Fibroblast of mammary gland (primary cell): ENCODE results near the gene HSBP1L1.

ENCODE experiments used
- DNase-seq: peaks from one replicate; pipeline ENCODE4 v3.0.0-alpha.2; 2010; ENCODE audit warnings: low read depth
- H3K4me3 ChIP-seq: 2 replicates; pipeline ENCODE4 v1.5.1; 2011; ENCODE audit warnings: low read depth, mild to moderate bottlenecking, low read length, moderate library complexity; ENCODE audit not compliant: control insufficient read depth
- TF ChIP-seq, protein P1 (sequence below): conservative IDR thresholded peaks from 2 replicates; pipeline ENCODE4 v1.5.1; 2011; ENCODE audit warnings: low read depth, low read length, inconsistent platforms; ENCODE audit not compliant: control insufficient read depth, insufficient read depth

Gene HSBP1L1

DNA sequence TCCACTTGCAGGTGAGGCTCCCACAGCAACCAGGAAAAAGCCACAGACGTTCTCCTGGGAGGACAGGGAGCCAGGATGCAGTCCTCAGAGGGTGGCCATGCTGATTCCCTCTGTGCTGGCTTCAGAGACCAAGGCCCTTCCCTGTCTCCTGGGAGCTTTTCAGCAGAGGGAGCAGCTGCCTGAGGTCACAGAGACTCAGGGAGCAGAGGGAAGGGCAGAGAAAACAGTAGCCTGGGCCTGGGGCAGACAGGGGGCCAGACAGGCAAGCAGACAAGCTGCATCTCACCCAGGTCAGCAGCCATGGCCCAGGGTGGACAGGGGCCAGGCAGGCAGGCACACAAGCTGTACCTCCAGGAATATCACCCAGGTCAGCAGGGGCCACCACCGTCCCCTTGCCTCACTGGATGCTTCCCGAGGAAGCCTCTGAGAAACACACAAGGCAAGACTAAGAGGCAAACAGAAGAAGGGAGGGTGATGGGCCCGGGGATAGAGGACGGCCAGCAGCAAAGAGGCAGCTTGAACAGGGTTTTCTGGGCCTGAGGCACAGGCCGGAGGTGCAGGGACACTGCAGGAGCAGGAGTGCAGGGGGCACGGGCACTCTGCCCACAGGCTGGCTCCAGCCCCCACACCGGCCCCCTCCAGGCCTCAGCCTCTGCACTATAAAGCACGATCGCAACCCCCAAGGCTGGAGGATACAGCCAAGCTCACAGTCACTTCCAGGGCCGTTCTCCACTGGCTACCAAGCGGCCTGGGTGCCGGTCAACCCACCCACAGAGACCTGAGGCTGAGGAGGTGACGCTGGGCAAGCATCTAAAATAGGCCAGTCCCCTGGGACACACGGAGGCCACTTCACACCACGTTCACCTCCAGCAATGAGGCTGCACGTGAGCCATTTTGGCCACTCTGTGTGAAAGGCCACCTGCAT lies 19.1 kb upstream of the HSBP1L1 start:
- H3K4me3 ChIP-seq = no peak overlapping the region
- TF ChIP-seq, protein P1, sequence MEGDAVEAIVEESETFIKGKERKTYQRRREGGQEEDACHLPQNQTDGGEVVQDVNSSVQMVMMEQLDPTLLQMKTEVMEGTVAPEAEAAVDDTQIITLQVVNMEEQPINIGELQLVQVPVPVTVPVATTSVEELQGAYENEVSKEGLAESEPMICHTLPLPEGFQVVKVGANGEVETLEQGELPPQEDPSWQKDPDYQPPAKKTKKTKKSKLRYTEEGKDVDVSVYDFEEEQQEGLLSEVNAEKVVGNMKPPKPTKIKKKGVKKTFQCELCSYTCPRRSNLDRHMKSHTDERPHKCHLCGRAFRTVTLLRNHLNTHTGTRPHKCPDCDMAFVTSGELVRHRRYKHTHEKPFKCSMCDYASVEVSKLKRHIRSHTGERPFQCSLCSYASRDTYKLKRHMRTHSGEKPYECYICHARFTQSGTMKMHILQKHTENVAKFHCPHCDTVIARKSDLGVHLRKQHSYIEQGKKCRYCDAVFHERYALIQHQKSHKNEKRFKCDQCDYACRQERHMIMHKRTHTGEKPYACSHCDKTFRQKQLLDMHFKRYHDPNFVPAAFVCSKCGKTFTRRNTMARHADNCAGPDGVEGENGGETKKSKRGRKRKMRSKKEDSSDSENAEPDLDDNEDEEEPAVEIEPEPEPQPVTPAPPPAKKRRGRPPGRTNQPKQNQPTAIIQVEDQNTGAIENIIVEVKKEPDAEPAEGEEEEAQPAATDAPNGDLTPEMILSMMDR = no peak
- no peak for DNase-seq

- peak; percentile 19 for DNase-seq
- no peak overlapping the region for H3K4me3 ChIP-seq
- TF ChIP-seq, protein P1 = no peak
Observed at GRCh38 chr18:79947054-79947755, 17.2 kb upstream of the HSBP1L1 start.

DNA sequence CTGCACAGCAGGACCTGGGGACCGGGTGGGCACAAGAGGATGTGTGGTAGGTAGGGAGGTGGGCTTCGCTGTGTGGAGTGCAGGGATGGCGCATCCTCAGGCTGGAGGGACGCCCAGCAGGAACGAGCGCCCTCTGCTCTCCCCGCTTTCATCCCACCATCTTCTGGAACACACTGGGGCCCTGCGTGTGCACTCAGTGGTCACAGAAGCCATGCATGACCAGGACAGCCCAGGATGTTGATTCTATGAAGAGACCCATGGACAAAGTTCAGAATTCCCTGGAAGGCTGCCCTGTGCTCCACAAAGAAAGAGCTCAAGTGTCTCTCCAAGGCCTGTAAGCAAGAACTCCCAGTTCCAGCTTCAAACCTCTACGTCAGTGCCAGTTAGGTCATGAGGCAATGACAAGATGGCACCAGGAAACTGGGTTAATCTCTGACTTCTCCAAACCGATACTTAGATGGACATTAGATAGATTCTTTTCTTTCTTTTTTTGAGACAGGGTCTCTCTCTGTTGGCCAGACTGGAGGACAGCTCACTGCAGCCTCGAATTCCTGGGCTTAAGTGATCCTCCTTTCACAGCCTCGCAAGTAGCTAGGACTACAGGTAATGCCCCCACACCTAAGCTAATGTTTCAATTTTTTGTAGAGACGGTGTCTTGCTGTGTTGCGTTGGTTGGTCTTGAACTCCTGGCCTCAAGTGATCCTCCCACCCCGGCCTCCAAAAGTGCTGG lies 16.4 kb upstream of the HSBP1L1 start:
- TF ChIP-seq, protein P1 = no peak

DNA sequence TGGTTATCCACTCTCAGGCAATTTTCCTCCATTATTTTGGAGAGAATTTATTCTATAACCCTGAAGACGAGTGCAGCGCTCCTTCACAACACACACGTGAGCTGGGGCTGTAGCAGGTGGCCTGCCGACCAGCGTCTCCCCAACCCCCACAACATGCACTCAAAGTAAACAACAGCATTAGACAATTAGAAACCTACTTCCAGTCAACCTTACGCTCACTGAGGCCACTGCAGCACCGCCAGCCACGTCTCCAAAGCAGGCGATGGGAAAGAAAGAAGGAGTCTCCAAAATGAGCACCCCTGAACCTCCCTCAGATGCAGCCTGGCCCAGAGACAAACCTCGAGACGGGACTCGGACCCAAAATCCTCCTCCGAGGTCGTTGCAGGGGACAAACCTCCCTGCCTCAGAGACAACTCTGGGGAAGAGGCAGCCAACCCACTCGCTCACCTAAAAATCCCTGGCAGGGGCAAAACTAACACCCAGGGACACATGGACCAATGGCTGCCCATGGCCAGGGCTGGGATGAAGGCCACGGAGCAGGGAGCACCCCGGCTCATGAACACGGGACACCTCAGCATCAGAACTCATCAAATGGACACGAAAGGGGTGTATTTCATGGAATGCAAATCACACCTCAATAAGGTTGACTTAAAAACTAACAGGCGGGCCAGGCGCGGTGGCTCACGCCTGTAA lies 15.6 kb upstream of the HSBP1L1 start:
- DNase-seq = no peak
- no peak overlapping the region for H3K4me3 ChIP-seq
- TF ChIP-seq, protein P1 = no peak

More for the DNA sequence above, 16.4 kb upstream of the HSBP1L1 start:
- H3K4me3 ChIP-seq = no peak overlapping the region
- no peak for DNase-seq

GRCh38 chr18:79949697-79950487 lies 14.6 kb upstream of the HSBP1L1 start:
- DNase-seq = no peak
- peak overlapping the region; percentile 62 for H3K4me3 ChIP-seq
- TF ChIP-seq, protein P1 = no peak
